ENCODE data around the gene NMNAT2.

Gene NMNAT2

GRCh38 chr1:183287191-183287675, 130.9 kb downstream of the NMNAT2 start:
- TF ChIP-seq MAX (IDR thresholded peaks at IDR 0.05) = no peak
- no peak for TF ChIP-seq TCF12 (IDR thresholded peaks at IDR 0.05; ENCODE audit: low read depth)
- TF ChIP-seq TAF1 (IDR thresholded peaks at IDR 0.05; ENCODE audit: low read depth) = no peak
- TF ChIP-seq NFIC (IDR thresholded peaks at IDR 0.05) = no peak
- TF ChIP-seq YY1 (IDR thresholded peaks at IDR 0.05; ENCODE audit: low read depth) = no peak
- no peak for TF ChIP-seq EP300 (IDR thresholded peaks at IDR 0.05; ENCODE audit: borderline replicate concordance)
- no peak for TF ChIP-seq REST (IDR thresholded peaks at IDR 0.05; ENCODE audit: low read depth)
- no peak for TF ChIP-seq USF1 (IDR thresholded peaks at IDR 0.05)
- no peak for TF ChIP-seq EGR1 (IDR thresholded peaks at IDR 0.05)
- no peak for TF ChIP-seq FOXM1 (IDR thresholded peaks at IDR 0.05; ENCODE audit: borderline replicate concordance, low read depth)
- TF ChIP-seq CREB1 (IDR thresholded peaks at IDR 0.05; ENCODE audit: low read depth) = no peak
- TF ChIP-seq ZBTB7A (IDR thresholded peaks at IDR 0.05; ENCODE audit: low read depth) = no peak

- no peak for TF ChIP-seq EP300 (IDR thresholded peaks at IDR 0.05; ENCODE audit: borderline replicate concordance)
- TF ChIP-seq USF1 (IDR thresholded peaks at IDR 0.05) = no peak
- TF ChIP-seq CREB1 (IDR thresholded peaks at IDR 0.05; ENCODE audit: low read depth) = no peak
- TF ChIP-seq EGR1 (IDR thresholded peaks at IDR 0.05) = no peak
These were observed 132.4 kb downstream of the NMNAT2 start for GRCh38 chr1:183285746-183286145.

- TF ChIP-seq ZBTB7A (IDR thresholded peaks at IDR 0.05; ENCODE audit: low read depth) (no peak), MAX (IDR thresholded peaks at IDR 0.05) (no peak), USF1 (IDR thresholded peaks at IDR 0.05) (no peak)
These were observed 132.9 kb downstream of the NMNAT2 start for GRCh38 chr1:183285256-183285655.

GRCh38 chr1:183284086-183284485, 134.1 kb downstream of the NMNAT2 start:
- TF ChIP-seq TCF12 (IDR thresholded peaks at IDR 0.05; ENCODE audit: low read depth) = peak; percentile 48; the same call in 1 of the 2 replicates
- no peak for TF ChIP-seq REST (IDR thresholded peaks at IDR 0.05; ENCODE audit: low read depth)
- TF ChIP-seq MAX (IDR thresholded peaks at IDR 0.05) = peak; percentile 24; the same call in 1 of the 2 replicates

- TF ChIP-seq TEAD4 (IDR thresholded peaks at IDR 0.05) = no peak
- no peak for TF ChIP-seq NFIC (IDR thresholded peaks at IDR 0.05)
- TF ChIP-seq RAD21 (IDR thresholded peaks at IDR 0.05; ENCODE audit: low read depth) = no peak
- TF ChIP-seq EGR1 (IDR thresholded peaks at IDR 0.05) = no peak
- no peak for TF ChIP-seq CEBPB (IDR thresholded peaks at IDR 0.05)
- TF ChIP-seq TCF12 (IDR thresholded peaks at IDR 0.05; ENCODE audit: low read depth) = no peak
- TF ChIP-seq EP300 (IDR thresholded peaks at IDR 0.05; ENCODE audit: borderline replicate concordance) = no peak
- no peak for TF ChIP-seq TAF1 (IDR thresholded peaks at IDR 0.05; ENCODE audit: low read depth)
- TF ChIP-seq CREB1 (IDR thresholded peaks at IDR 0.05; ENCODE audit: low read depth) = no peak
- no peak for TF ChIP-seq USF1 (IDR thresholded peaks at IDR 0.05)
- TF ChIP-seq FOXM1 (IDR thresholded peaks at IDR 0.05; ENCODE audit: borderline replicate concordance, low read depth) = no peak
- no peak for TF ChIP-seq MAX (IDR thresholded peaks at IDR 0.05)
- TF ChIP-seq REST (IDR thresholded peaks at IDR 0.05; ENCODE audit: low read depth) = no peak
These were observed 134.9 kb downstream of the NMNAT2 start for GRCh38 chr1:183283286-183283685.

Data from Ishikawa (cell line).